Activated T-helper 17 cell treated with anti-CD3 and anti-CD28 coated beads, Interleukin-2, amount 50 U/mL, for 72 hours (primary cell): Measurements from ENCODE around the gene BAZ1B. TPM values are rescaled to one million over a fixed set of nuclear protein-coding genes. Genes with fewer than 3 reads are reported as not detected.
"Not testable (repeated sequence)": the region's sequence is repeated elsewhere in the genome, so short reads cannot be mapped to it uniquely, and the experiment has no call there.

Source experiments
- ATAC-seq: fragments of 150-1000 bp; cut with Tn5 transposase; replicated peaks from 2 replicates; pipeline ENCODE4 v1.10.0; 2021; ENCODE audit warnings: mild to moderate bottlenecking, moderate library complexity
- H3K27ac Mint-ChIP-seq: one replicate; pipeline ENCODE4 v1.8.0; 2022; ENCODE audit warnings: mixed read lengths
- H3K27me3 Mint-ChIP-seq: one replicate; pipeline ENCODE4 v1.8.0; 2022; ENCODE audit warnings: mixed read lengths
- H3K36me3 Mint-ChIP-seq: one replicate; pipeline ENCODE4 v1.8.0; 2022; ENCODE audit warnings: low read depth, mild to moderate bottlenecking, mixed read lengths
- H3K4me1 Mint-ChIP-seq: one replicate; pipeline ENCODE4 v1.8.0; 2022; ENCODE audit warnings: mixed read lengths
- H3K4me3 Mint-ChIP-seq: one replicate; pipeline ENCODE4 v1.8.0; 2022; ENCODE audit warnings: mild to moderate bottlenecking, mixed read lengths
- H3K9me3 Mint-ChIP-seq: one replicate; pipeline ENCODE4 v1.8.0; 2022; ENCODE audit warnings: mixed read lengths
- total RNA-seq, 2 donors: library from RNA; stranded (reverse); gene quantifications; one replicate each; pipeline ENCODE4 v1.2.3, GENCODE V29; 2022

Gene BAZ1B
- 100 to 1,000 TPM in 1 of 2 donors, 10 to 100 TPM in 1; 59.7 to 102 TPM for total RNA-seq

- H3K27ac Mint-ChIP-seq, result peak within 1 kb of the TSS; percentile 97
- no peaks in the 10 kb centered on the region for H3K9me3 Mint-ChIP-seq
- H3K4me3 Mint-ChIP-seq, result peak within 1 kb of the TSS; percentile 91
- peak; percentile 94 for ATAC-seq
- no peaks in the 10 kb centered on the region for H3K27me3 Mint-ChIP-seq
- peaks cover 49% of the 10 kb centered on the region for H3K36me3 Mint-ChIP-seq
- H3K4me1 Mint-ChIP-seq, result peaks cover 35% of the 10 kb centered on the region
Observed at GRCh38 chr7:73522105-73522872, at the start of gene BAZ1B. Gene BAZ1B (minus strand): TSS chr7:73522293. CDS start chr7:73521933, 360 bp downstream.

GRCh38 chr7:73570977-73571376, 48.9 kb upstream of the BAZ1B start:
- Mint-ChIP-seq H3K4me3 (no peak overlapping the region), H3K9me3 (no peaks in the 10 kb centered on the region), H3K4me1 (peaks cover 16% of the 10 kb centered on the region), H3K27ac (no peak overlapping the region), H3K27me3 (no peaks in the 10 kb centered on the region), H3K36me3 (peaks cover 73% of the 10 kb centered on the region)
- no peak for ATAC-seq

- no peaks in the 10 kb centered on the region for H3K27me3 Mint-ChIP-seq
- H3K4me1 Mint-ChIP-seq, result peaks cover 19% of the 10 kb centered on the region
- H3K9me3 Mint-ChIP-seq, result no peaks in the 10 kb centered on the region
- no peak overlapping the region for H3K27ac Mint-ChIP-seq
- H3K4me3 Mint-ChIP-seq, result no peak overlapping the region
- H3K36me3 Mint-ChIP-seq, result peaks cover 70% of the 10 kb centered on the region
- no peak for ATAC-seq
Observed at GRCh38 chr7:73570521-73570920, 48.4 kb upstream of the BAZ1B start.

- Mint-ChIP-seq H3K4me1 (peaks cover 19% of the 10 kb centered on the region), H3K27ac (no peak overlapping the region), H3K9me3 (no peaks in the 10 kb centered on the region), H3K4me3 (no peak overlapping the region), H3K27me3 (no peaks in the 10 kb centered on the region), H3K36me3 (peaks cover 56% of the 10 kb centered on the region)
- ATAC-seq, result no peak
Observed at GRCh38 chr7:73569042-73569608, 47.0 kb upstream of the BAZ1B start.

- peaks cover 19% of the 10 kb centered on the region for H3K4me1 Mint-ChIP-seq
- peaks cover 45% of the 10 kb centered on the region for H3K36me3 Mint-ChIP-seq
- ATAC-seq, result peak; percentile 43
- peak overlapping the region; percentile 52 for H3K27ac Mint-ChIP-seq
- no peak overlapping the region for H3K4me3 Mint-ChIP-seq
- no peaks in the 10 kb centered on the region for H3K9me3 Mint-ChIP-seq
- no peaks in the 10 kb centered on the region for H3K27me3 Mint-ChIP-seq
Observed at GRCh38 chr7:73567846-73568685, 46.0 kb upstream of the BAZ1B start.

- peaks cover 19% of the 10 kb centered on the region for H3K4me1 Mint-ChIP-seq
- no peaks in the 10 kb centered on the region for H3K27me3 Mint-ChIP-seq
- H3K27ac Mint-ChIP-seq, result no peak overlapping the region
- no peaks in the 10 kb centered on the region for H3K9me3 Mint-ChIP-seq
- peaks cover 36% of the 10 kb centered on the region for H3K36me3 Mint-ChIP-seq
- ATAC-seq, result no peak
- H3K4me3 Mint-ChIP-seq, result no peak overlapping the region
Observed at GRCh38 chr7:73567140-73567539, 45.0 kb upstream of the BAZ1B start.

GRCh38 chr7:73566431-73566830, 44.3 kb upstream of the BAZ1B start:
- Mint-ChIP-seq H3K4me3 (peak overlapping the region; percentile 74), H3K4me1 (peaks cover 19% of the 10 kb centered on the region), H3K27ac (peak overlapping the region; percentile 58), H3K36me3 (peaks cover 29% of the 10 kb centered on the region)
- H3K27me3 Mint-ChIP-seq, H3K9me3 Mint-ChIP-seq, ATAC-seq: not testable (repeated sequence)

- Mint-ChIP-seq H3K4me3 (peak overlapping the region; percentile 74), H3K9me3 (no peaks in the 10 kb centered on the region), H3K36me3 (peaks cover 23% of the 10 kb centered on the region), H3K4me1 (peaks cover 19% of the 10 kb centered on the region), H3K27me3 (no peaks in the 10 kb centered on the region), H3K27ac (peak overlapping the region; percentile 58)
- peak; percentile 19 for ATAC-seq
Observed at GRCh38 chr7:73565675-73566340, 43.7 kb upstream of the BAZ1B start.

- H3K4me3 Mint-ChIP-seq, result no peak overlapping the region
- H3K27ac Mint-ChIP-seq, result no peak overlapping the region
- ATAC-seq, result no peak
- H3K27me3 Mint-ChIP-seq, result no peaks in the 10 kb centered on the region
- H3K9me3 Mint-ChIP-seq, result no peaks in the 10 kb centered on the region
- peaks cover 12% of the 10 kb centered on the region for H3K4me1 Mint-ChIP-seq
- H3K36me3 Mint-ChIP-seq, result peaks cover 7% of the 10 kb centered on the region
Observed at GRCh38 chr7:73560109-73560835, 38.2 kb upstream of the BAZ1B start.

- Mint-ChIP-seq H3K4me3 (peak within 1 kb of the TSS; percentile 94), H3K4me1 (peaks cover 18% of the 10 kb centered on the region), H3K27me3 (no peaks in the 10 kb centered on the region), H3K27ac (peak within 1 kb of the TSS; percentile 98), H3K36me3 (peaks cover 33% of the 10 kb centered on the region), H3K9me3 (no peaks in the 10 kb centered on the region)
- peak; percentile 64 for ATAC-seq
Observed at GRCh38 chr7:73557397-73558257, 35.5 kb upstream of the BAZ1B start, which contains the start of gene BCL7B. Gene BCL7B (minus strand): TSS chr7:73557690. CDS start chr7:73557578, 112 bp downstream.

- Mint-ChIP-seq H3K9me3 (no peaks in the 10 kb centered on the region), H3K4me1 (peaks cover 20% of the 10 kb centered on the region), H3K4me3 (peak overlapping the region; percentile 94), H3K36me3 (peaks cover 39% of the 10 kb centered on the region), H3K27ac (peak overlapping the region; percentile 98), H3K27me3 (no peaks in the 10 kb centered on the region)
- peak; percentile 93 for ATAC-seq
Observed at GRCh38 chr7:73557108-73557396, 35.0 kb upstream of the BAZ1B start.

GRCh38 chr7:73556208-73557107, 34.4 kb upstream of the BAZ1B start:
- peaks cover 45% of the 10 kb centered on the region for H3K36me3 Mint-ChIP-seq
- peak overlapping the region; percentile 94 for H3K4me3 Mint-ChIP-seq
- H3K4me1 Mint-ChIP-seq, result peaks cover 22% of the 10 kb centered on the region
- H3K9me3 Mint-ChIP-seq, result no peaks in the 10 kb centered on the region
- H3K27me3 Mint-ChIP-seq, result no peaks in the 10 kb centered on the region
- ATAC-seq, result no peak
- H3K27ac Mint-ChIP-seq, result peak overlapping the region; percentile 98
